ENCODE data around the gene AHNAK2.

DNA sequence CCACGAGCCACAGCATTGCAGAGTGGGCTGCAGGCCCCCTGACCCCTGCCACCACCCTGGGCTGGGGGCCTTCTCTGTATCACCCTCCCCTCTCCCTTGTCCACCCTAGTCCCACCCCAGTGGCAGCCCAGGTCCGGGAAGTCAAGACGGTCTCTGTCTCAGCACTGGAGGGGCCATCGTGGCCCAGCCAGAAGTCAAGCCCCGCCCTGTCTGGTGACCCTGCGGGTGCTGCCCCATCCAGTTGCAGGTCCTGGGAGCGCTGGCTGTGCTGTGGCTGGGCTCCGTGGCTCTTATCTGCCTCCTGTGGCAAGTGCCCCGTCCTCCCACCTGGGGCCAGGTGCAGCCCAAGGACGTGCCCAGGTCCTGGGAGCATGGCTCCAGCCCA lies 50.8 kb downstream of the AHNAK2 start:
- TF ChIP-seq, protein P1, sequence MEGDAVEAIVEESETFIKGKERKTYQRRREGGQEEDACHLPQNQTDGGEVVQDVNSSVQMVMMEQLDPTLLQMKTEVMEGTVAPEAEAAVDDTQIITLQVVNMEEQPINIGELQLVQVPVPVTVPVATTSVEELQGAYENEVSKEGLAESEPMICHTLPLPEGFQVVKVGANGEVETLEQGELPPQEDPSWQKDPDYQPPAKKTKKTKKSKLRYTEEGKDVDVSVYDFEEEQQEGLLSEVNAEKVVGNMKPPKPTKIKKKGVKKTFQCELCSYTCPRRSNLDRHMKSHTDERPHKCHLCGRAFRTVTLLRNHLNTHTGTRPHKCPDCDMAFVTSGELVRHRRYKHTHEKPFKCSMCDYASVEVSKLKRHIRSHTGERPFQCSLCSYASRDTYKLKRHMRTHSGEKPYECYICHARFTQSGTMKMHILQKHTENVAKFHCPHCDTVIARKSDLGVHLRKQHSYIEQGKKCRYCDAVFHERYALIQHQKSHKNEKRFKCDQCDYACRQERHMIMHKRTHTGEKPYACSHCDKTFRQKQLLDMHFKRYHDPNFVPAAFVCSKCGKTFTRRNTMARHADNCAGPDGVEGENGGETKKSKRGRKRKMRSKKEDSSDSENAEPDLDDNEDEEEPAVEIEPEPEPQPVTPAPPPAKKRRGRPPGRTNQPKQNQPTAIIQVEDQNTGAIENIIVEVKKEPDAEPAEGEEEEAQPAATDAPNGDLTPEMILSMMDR (IDR thresholded peaks at IDR 0.05) = no peak
- no peak for TF ChIP-seq EZH2 (IDR thresholded peaks at IDR 0.05; ENCODE audit: borderline replicate concordance, insufficient read depth, low read depth, low read length, poor library complexity, severe bottlenecking)
